NCI-H2107 (cell line): ENCODE data around the gene MAP2K3.
"Not testable (repeated sequence)": the region's sequence is repeated elsewhere in the genome, so short reads cannot be mapped to it uniquely, and the experiment has no call there.

Experiments
- DNase-seq: peaks from one replicate; lab custom pipeline; 2025; lab: John Stamatoyannopoulos, UW

The MAP2K3 gene

GRCh38 chr17:21327921-21328320 lies 43.4 kb downstream of the MAP2K3 start:
- DNase-seq, result not testable (repeated sequence)

GRCh38 chr17:21328778-21329177 lies 44.3 kb downstream of the MAP2K3 start:
- DNase-seq, result not testable (repeated sequence)

GRCh38 chr17:21330436-21331160 lies 46.1 kb downstream of the MAP2K3 start:
- no peak for DNase-seq

GRCh38 chr17:21336541-21337294 lies 52.2 kb downstream of the MAP2K3 start:
- DNase-seq, result not testable (repeated sequence)

- not testable (repeated sequence) for DNase-seq
Observed at GRCh38 chr17:21337981-21338625, 53.6 kb downstream of the MAP2K3 start.

- no peak for DNase-seq
Observed at GRCh38 chr17:21339011-21339410, 54.5 kb downstream of the MAP2K3 start.

- not testable (repeated sequence) for DNase-seq
Observed at GRCh38 chr17:21339571-21339970, 55.1 kb downstream of the MAP2K3 start.

GRCh38 chr17:21340407-21340806 lies 55.9 kb downstream of the MAP2K3 start:
- not testable (repeated sequence) for DNase-seq

GRCh38 chr17:21341279-21341678 lies 56.8 kb downstream of the MAP2K3 start:
- not testable (repeated sequence) for DNase-seq

GRCh38 chr17:21341925-21342540 lies 57.5 kb downstream of the MAP2K3 start:
- DNase-seq, result not testable (repeated sequence)

- not testable (repeated sequence) for DNase-seq
Observed at GRCh38 chr17:21343061-21343949, 58.8 kb downstream of the MAP2K3 start.

- not testable (repeated sequence) for DNase-seq
Observed at GRCh38 chr17:21344801-21345200, 60.3 kb downstream of the MAP2K3 start.

- no peak for DNase-seq
Observed at GRCh38 chr17:21345236-21345635, 60.7 kb downstream of the MAP2K3 start.

- DNase-seq, result not testable (repeated sequence)
Observed at GRCh38 chr17:21346107-21346506, 61.6 kb downstream of the MAP2K3 start.

- DNase-seq, result not testable (repeated sequence)
Observed at GRCh38 chr17:21346651-21347250, 62.2 kb downstream of the MAP2K3 start.

- DNase-seq, result not testable (repeated sequence)
Observed at GRCh38 chr17:21347660-21348059, 63.1 kb downstream of the MAP2K3 start.

- not testable (repeated sequence) for DNase-seq
Observed at GRCh38 chr17:21348081-21348925, 63.8 kb downstream of the MAP2K3 start.

GRCh38 chr17:21348926-21349261 lies 64.4 kb downstream of the MAP2K3 start:
- DNase-seq, result not testable (repeated sequence)

- not testable (repeated sequence) for DNase-seq
Observed at GRCh38 chr17:21349358-21350050, 65.0 kb downstream of the MAP2K3 start.
